VCaP (cell line): Measurements from ENCODE around the gene ZMAT2.
A peak's percentile ranks its signal among the peaks of the same experiment; 100 is the strongest.
"Not testable (repeated sequence)": the region's sequence is repeated elsewhere in the genome, so short reads cannot be mapped to it uniquely, and the experiment has no call there.

Experiments used
- H3K27ac ChIP-seq: fragments of 450-650 bp; 2 replicates; pipeline ENCODE4 v1.5.1; 2017
- TF ChIP-seq, protein P1 (sequence below): fragments of 450-650 bp; conservative IDR thresholded peaks from 2 replicates; pipeline ENCODE4 v1.5.1; 2017; ENCODE audit warnings: mild to moderate bottlenecking, moderate library complexity

The ZMAT2 gene

DNA sequence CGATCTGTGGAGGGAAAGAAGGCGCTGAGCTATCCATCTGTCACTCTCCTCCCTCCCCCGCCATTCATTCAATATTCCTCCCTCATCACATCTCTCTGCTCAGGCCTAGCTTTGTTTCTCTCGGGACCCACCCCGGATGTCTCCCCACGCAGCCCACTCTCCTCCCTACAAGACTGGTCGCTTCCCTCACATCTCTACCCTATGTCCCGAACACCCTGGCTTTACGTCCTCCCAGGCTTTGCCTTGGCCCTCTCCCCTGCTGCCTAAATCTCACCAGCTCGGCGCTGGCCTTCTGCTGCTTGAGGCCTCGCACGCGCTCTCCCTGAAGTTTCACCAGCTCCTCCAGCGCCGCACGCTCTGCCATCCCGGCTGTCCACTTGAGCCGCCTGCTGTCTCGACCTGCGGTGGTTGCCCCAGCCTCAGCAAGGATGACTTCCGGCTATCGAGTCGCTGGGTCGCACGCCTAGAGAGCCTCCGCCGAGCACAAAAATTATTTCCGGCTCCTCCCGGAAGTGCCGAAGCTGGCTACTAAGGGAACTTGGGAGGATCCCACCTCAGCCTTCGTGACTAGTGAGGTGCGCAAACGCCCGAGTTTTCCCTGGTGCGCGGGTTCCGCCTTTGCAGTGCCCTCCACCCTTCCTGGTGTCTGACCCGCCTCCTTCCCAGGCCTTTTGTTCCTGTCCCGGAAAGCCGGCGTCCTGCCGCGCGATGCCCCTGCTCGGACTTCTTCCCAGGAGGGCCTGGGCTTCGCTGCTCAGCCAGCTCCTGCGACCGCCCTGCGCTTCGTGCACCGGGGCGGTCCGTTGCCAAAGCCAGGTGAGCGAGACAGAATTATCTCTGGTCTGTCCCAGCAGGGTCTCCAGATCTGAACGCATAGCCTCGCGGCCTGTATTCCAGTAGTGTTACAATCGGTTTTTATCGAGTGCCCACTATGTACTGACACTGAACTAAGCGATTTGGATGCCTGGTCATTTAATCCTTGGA, 9.0 kb upstream of the ZMAT2 start, which contains the start of the genes HARS1 and HARS2:
HARS1 (minus strand) TSS at position 430 of the 984 bp plus-strand sequence; CDS start at position 364, 66 bp downstream.
HARS2 (plus strand) TSS at position 515 of the 984 bp plus-strand sequence; CDS start at position 709, 194 bp downstream.
- H3K27ac ChIP-seq = peak within 1 kb of the TSS; percentile 85
- TF ChIP-seq, protein P1, sequence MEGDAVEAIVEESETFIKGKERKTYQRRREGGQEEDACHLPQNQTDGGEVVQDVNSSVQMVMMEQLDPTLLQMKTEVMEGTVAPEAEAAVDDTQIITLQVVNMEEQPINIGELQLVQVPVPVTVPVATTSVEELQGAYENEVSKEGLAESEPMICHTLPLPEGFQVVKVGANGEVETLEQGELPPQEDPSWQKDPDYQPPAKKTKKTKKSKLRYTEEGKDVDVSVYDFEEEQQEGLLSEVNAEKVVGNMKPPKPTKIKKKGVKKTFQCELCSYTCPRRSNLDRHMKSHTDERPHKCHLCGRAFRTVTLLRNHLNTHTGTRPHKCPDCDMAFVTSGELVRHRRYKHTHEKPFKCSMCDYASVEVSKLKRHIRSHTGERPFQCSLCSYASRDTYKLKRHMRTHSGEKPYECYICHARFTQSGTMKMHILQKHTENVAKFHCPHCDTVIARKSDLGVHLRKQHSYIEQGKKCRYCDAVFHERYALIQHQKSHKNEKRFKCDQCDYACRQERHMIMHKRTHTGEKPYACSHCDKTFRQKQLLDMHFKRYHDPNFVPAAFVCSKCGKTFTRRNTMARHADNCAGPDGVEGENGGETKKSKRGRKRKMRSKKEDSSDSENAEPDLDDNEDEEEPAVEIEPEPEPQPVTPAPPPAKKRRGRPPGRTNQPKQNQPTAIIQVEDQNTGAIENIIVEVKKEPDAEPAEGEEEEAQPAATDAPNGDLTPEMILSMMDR = no peak

- TF ChIP-seq, protein P1 = no peak
- H3K27ac ChIP-seq = no peak overlapping the region
Observed at GRCh38 chr5:140694276-140694675, 6.0 kb upstream of the ZMAT2 start.

DNA sequence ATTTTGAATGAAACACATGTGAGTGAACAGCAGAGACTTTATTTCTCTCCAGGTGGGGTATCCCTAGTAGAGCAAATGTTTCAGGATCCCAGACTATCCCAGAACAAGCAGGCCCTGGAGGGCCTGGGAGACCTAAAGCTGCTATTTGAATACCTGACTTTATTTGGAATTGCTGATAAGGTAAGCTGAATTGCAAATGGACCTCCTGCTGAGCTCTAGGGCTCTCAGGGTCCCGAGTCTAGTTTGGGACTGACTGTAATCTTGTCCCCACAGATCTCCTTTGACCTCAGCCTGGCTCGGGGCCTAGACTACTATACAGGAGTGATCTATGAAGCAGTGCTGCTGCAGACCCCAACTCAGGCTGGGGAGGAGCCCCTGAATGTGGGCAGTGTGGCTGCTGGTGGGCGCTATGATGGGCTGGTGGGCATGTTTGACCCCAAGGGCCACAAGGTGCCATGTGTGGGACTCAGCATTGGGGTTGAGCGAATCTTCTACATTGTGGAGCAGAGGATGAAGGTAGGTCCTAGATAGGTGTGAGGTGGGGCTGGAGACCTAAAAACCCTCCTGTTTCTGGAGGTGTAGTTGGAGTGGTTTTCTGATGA, 3.3 kb upstream of the ZMAT2 start:
- no peak overlapping the region for H3K27ac ChIP-seq
- TF ChIP-seq, protein P1 = no peak

DNA sequence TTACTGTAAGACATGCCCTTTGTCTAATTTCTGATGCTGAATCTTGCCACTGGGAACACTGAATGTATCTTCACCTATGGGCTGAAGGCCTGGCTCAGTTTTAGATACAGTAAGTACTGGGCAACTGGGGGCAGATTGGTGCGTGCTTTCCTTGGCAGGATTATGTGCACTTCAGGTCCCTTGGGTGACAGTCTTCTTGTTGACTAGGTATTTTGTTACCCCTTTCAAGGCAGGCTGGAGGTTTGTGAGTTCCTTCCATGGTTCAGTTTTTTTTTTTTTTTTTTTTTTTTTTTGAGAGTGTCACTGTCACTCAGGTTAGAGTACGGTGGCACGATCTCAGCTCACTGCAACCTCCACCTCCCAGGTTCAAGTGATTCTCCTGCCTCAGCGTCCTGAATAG, 7.6 kb downstream of the ZMAT2 start:
- TF ChIP-seq, protein P1 = no peak
- no peak overlapping the region for H3K27ac ChIP-seq

GRCh38 chr5:140708787-140709186, 8.5 kb downstream of the ZMAT2 start:
- not testable (repeated sequence) for H3K27ac ChIP-seq

DNA sequence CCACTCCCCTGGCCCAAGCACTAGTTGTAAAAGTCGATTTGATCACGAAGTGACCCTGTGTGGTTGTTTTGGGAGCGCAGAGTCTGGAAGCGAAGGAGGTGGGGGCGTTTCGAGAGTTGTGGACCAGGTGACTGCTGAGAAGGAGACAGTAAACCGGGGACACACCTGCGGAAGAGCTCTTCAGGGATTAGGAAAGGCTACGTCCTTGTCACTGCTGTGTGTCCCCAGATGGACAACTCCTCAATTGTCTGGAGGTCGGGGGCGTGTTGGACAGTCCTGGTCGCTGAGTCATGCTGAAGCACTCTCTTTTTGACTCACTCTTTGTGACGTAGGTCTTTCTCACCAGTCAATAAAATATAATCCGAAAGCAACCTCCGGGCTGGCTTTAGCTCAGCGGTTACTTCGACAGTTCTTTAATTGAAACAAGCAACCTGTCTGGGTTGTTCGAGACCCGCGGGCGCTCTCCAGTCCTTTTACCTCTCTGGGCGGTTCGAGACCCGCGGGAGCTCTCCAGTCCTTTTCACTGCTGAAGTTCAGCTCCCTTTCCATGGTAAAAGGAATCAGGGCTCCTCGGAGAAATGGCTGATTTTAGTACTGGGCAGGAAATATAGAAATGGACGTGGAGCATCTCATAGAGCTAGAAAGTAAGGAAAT, 10.8 kb downstream of the ZMAT2 start:
- peak overlapping the region; percentile 73 for H3K27ac ChIP-seq
- TF ChIP-seq, protein P1 = no peak

DNA sequence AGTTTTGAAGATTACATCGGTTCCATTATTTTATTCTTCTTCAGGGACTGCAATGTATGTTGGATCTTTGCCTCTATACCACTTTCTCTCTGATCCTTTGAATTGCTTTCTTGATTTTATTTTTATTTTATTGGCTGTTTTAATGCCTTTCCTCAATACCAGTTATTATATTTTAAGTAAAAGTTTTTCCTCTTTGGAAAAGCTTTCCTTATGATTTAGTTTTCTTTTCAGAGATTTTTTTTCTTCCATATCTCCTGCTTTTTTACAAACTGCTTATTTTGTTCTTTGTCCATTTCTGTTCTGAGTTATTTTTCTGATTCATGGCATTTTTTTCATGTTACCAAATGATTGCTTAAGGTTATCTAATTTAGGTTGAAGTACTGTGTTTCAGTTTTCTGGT, 11.5 kb downstream of the ZMAT2 start:
- peak overlapping the region; percentile 73; the same call in 1 of the 2 replicates for H3K27ac ChIP-seq
- TF ChIP-seq, protein P1 = no peak
